Smooth muscle cell (in vitro differentiated cells): ENCODE data around the gene STN1. TPM values are rescaled to one million over a fixed set of nuclear protein-coding genes. Genes with fewer than 3 reads are reported as not detected.
A peak's percentile ranks its signal among the peaks of the same experiment; 100 is the strongest.

Experiments used
- DNase-seq: peaks from one replicate; lab custom pipeline; 2025; ENCODE audit not compliant: unreplicated experiment; lab: John Stamatoyannopoulos, UW
- H2AFZ ChIP-seq: fragments of 200-600 bp; sonication (generic); 2 replicates; pipeline ENCODE4 v1.6.0; 2016; ENCODE audit warnings: antibody characterized with exemption, low read depth, mild to moderate bottlenecking
- H3F3A ChIP-seq: fragments of 200-600 bp; sonication (generic); 2 replicates; pipeline ENCODE4 v1.6.0; 2017; ENCODE audit warnings: antibody characterized with exemption, low read depth
- H3K27ac ChIP-seq: fragments of 200-600 bp; sonication (generic); 2 replicates; pipeline ENCODE4 v1.5.1; 2016; ENCODE audit warnings: low read depth, mild to moderate bottlenecking
- H3K27me3 ChIP-seq: fragments of 200-600 bp; sonication (generic); 2 replicates; pipeline ENCODE4 v1.6.1; 2016; ENCODE audit warnings: low read depth, mild to moderate bottlenecking
- H3K36me3 ChIP-seq: fragments of 200-600 bp; sonication (generic); 2 replicates; pipeline ENCODE4 v1.5.1; 2016; ENCODE audit warnings: low read depth
- H3K4me1 ChIP-seq: fragments of 200-600 bp; sonication (generic); 2 replicates; pipeline ENCODE4 v1.5.1; 2016; ENCODE audit warnings: low read depth
- H3K4me2 ChIP-seq: fragments of 200-600 bp; sonication (generic); 2 replicates; pipeline ENCODE4 v1.6.0; 2016; ENCODE audit warnings: mild to moderate bottlenecking
- H3K4me3 ChIP-seq: fragments of 200-600 bp; sonication (generic); 2 replicates; pipeline ENCODE4 v1.5.1; 2016; ENCODE audit warnings: mild to moderate bottlenecking
- H3K79me2 ChIP-seq: fragments of 200-600 bp; sonication (generic); 2 replicates; pipeline ENCODE4 v1.6.0; 2016; ENCODE audit warnings: low read depth, mild to moderate bottlenecking
- H3K9ac ChIP-seq: fragments of 200-600 bp; sonication (generic); 2 replicates; pipeline ENCODE4 v1.6.0; 2016; ENCODE audit warnings: low read depth
- H3K9me3 ChIP-seq: fragments of 200-600 bp; sonication (generic); replicated peaks from 2 replicates; pipeline ENCODE4 v1.5.1; 2016; ENCODE audit warnings: low read depth
- H4K20me1 ChIP-seq: fragments of 200-600 bp; sonication (generic); 2 replicates; pipeline ENCODE4 v1.6.0; 2016; ENCODE audit warnings: low read depth
- CTCF ChIP-seq: fragments of 200-600 bp; sonication (generic); IDR thresholded peaks from 2 replicates; pipeline ENCODE4 v1.5.1; 2017; ENCODE audit warnings: borderline replicate concordance, mild to moderate bottlenecking, antibody characterized with exemption; ENCODE audit not compliant: insufficient read depth, poor library complexity, severe bottlenecking
- WGBS: methylation state at CpG from one replicate; pipeline ENCODE4 v1.1.7; 2016; ENCODE audit warnings: low lambda C conversion rate; 5-methylcytosine and 5-hydroxymethylcytosine counted together
- polyA plus RNA-seq: library from polyadenylated mRNA; unstranded; fragments of >200 nt; fragmentation: Nextera tagmentation; extraction: Ambion mirVana; gene quantifications from 2 replicates; pipeline ENCODE4 v1.2.1, GENCODE V29; 2016
- total RNA-seq: library from RNA; depleted of rRNA; stranded (reverse); fragments of >200 nt; gene quantifications from 2 replicates; pipeline ENCODE4 v1.2.3, GENCODE V29; 2014

STN1 gene
- total and polyA plus RNA-seq, 2 experiments from 2014 or later = 34.9 to 38.6 TPM

DNA sequence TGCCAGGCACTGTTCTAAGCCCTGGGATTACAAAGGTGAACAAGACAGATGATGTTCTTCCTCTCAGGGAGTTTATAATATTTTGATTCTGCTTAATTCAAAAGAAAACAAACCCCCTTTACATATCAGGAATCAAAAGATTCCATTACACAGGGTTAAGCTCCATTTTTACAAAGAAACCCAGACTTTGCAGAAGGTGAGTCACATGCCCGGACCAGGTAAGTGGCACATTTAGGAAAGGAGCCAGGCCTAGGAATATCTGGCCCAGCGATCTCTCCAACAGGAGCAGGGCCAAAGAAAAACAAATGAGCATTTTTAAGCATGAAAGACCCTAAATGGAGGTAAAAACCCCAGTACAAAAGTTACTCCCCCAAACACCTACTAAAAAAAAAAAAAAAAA is 1.1 kb downstream of the STN1 start:
- H3K4me3 ChIP-seq = peak overlapping the region; percentile 60
- no peak for DNase-seq
- H3K9me3 ChIP-seq = no peaks in the 10 kb centered on the region
- peak overlapping the region; percentile 53 for H3K27ac ChIP-seq
- no peaks in the 10 kb centered on the region for H4K20me1 ChIP-seq
- peaks cover 11% of the 10 kb centered on the region for H3K4me1 ChIP-seq
- peak overlapping the region; percentile 82 for H3K4me2 ChIP-seq
- no peaks in the 10 kb centered on the region for H3K36me3 ChIP-seq
- 71% methylated on average over 2 of the region's 2 CpGs for WGBS
- H3K27me3 ChIP-seq = no peaks in the 10 kb centered on the region
- TF ChIP-seq CTCF = no peak
- H3K9ac ChIP-seq = peak overlapping the region; percentile 11
- no peak overlapping the region for H2AFZ ChIP-seq
- H3F3A ChIP-seq = no peaks in the 10 kb centered on the region
- peaks cover 9% of the 10 kb centered on the region for H3K79me2 ChIP-seq

DNA sequence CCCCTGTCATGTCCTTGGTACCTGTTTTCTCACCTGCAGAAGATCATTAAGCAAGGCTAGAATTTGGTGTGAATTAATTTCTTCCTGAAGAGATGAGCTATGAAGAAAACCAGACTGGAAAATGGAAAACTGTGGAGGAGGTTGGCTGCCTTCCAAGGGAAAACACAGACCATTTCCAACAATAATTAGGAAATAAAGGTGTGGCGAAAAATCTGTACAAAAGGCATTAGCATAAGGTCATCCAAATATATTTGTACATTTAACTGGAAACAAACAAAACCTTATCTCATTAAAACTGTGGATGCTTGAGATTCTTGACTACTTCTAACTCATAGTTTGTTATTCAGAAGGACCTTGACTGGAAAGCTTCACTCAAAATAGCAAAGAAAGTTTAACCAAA is 1.7 kb downstream of the STN1 start:
- Histone ChIP-seq H4K20me1 (no peaks in the 10 kb centered on the region), H3K9me3 (no peaks in the 10 kb centered on the region), H3K79me2 (peaks cover 9% of the 10 kb centered on the region), H3K9ac (peak overlapping the region; percentile 11), H3F3A (no peaks in the 10 kb centered on the region), H3K27me3 (no peaks in the 10 kb centered on the region), H2AFZ (no peak overlapping the region), H3K36me3 (no peaks in the 10 kb centered on the region), H3K27ac (peak overlapping the region; percentile 53), H3K4me2 (peak overlapping the region; percentile 82), H3K4me1 (peaks cover 11% of the 10 kb centered on the region), H3K4me3 (peak overlapping the region; percentile 60)
- 96% methylated on average over 1 of the region's 1 CpG for WGBS
- TF ChIP-seq CTCF = no peak
- DNase-seq = no peak

GRCh38 chr10:103915796-103916195 is 2.2 kb downstream of the STN1 start:
- 88% methylated on average over 6 of the region's 6 CpGs for WGBS
- Histone ChIP-seq H3K27ac (peak overlapping the region; percentile 53), H4K20me1 (no peaks in the 10 kb centered on the region)

More at GRCh38 chr10:103915796-103916195, 2.2 kb downstream of the STN1 start:
- Histone ChIP-seq H3K4me2 (peak overlapping the region; percentile 82), H3K79me2 (peaks cover 9% of the 10 kb centered on the region), H3K4me3 (no peak overlapping the region), H3F3A (no peaks in the 10 kb centered on the region), H3K27me3 (no peaks in the 10 kb centered on the region), H3K36me3 (no peaks in the 10 kb centered on the region), H2AFZ (no peak overlapping the region), H3K9ac (no peak overlapping the region), H3K9me3 (no peaks in the 10 kb centered on the region), H3K4me1 (peaks cover 11% of the 10 kb centered on the region)
- no peak for DNase-seq
- no peak for TF ChIP-seq CTCF
